BLaER1 (cell line): ENCODE measurements around the gene PXDN.
A peak's percentile ranks its signal among the peaks of the same experiment; 100 is the strongest.

Experiments used
- H3K27ac ChIP-seq: shearing (Covaris generic); formaldehyde crosslinking; 2 replicates; pipeline ENCODE4 v1.8.1; 2022
- H3K27me3 ChIP-seq: shearing (Covaris generic); formaldehyde crosslinking; 2 replicates; pipeline ENCODE4 v1.8.1; 2022
- H3K36me3 ChIP-seq: shearing (Covaris generic); formaldehyde crosslinking; 2 replicates; pipeline ENCODE4 v1.8.1; 2022
- H3K4me1 ChIP-seq: shearing (Covaris generic); formaldehyde crosslinking; 2 replicates; pipeline ENCODE4 v1.8.1; 2022
- H3K4me2 ChIP-seq: shearing (Covaris generic); formaldehyde crosslinking; 2 replicates; pipeline ENCODE4 v1.8.1; 2022
- H3K4me3 ChIP-seq: shearing (Covaris generic); formaldehyde crosslinking; 2 replicates; pipeline ENCODE4 v1.8.1; 2022
- H3K9ac ChIP-seq: shearing (Covaris generic); formaldehyde crosslinking; 2 replicates; pipeline ENCODE4 v1.8.1; 2022
- H3K9me3 ChIP-seq: shearing (Covaris generic); formaldehyde crosslinking; 2 replicates; pipeline ENCODE4 v1.8.1; 2022
- H4K20me1 ChIP-seq: shearing (Covaris generic); formaldehyde crosslinking; 2 replicates; pipeline ENCODE4 v1.8.1; 2022
- Cebpa-rat ChIP-seq: shearing (Covaris generic); IDR thresholded peaks from 2 replicates; pipeline ENCODE4 v1.8.1; 2022

PXDN gene

DNA sequence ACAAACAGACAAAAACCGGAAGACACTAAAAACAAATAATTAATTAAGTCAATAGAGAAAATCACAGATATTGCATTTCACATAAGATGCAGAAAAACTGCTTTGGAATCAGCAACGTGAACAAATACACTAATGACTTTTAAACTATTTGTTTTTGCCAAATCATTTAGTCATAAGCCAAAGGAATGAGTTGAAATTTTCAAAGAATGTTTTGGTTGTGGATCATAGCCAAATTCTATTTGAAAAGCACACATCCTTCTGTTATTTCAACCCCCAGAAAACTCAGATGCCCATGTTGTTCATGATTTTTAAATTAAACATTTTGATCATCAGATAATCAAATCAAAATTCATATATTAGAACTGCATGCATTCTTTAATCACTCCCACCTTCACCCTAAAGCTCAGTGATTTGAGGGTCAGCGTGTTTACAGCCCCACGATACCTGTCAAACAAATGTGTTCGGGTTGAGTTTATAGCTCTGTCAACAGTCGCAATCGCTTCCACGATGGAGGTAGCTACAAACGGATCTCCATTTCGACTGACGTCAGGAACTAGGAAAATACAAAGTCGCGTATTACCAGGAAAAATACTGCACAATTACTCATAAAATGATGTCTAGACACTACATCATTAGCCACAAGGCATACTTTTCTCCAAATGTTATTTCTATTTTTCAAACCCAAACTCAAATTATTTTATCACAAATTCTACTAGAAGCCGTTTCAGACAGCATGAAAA, 90.2 kb downstream of the PXDN start:
- no peak overlapping the region for H3K27ac ChIP-seq
- H3K36me3 ChIP-seq, result peaks cover 99% of the 10 kb centered on the region
- no peak overlapping the region for H3K4me3 ChIP-seq
- peaks cover 96% of the 10 kb centered on the region for H4K20me1 ChIP-seq
- no peaks in the 10 kb centered on the region for H3K9me3 ChIP-seq
- no peak for TF ChIP-seq Cebpa-rat
- H3K9ac ChIP-seq, result no peak overlapping the region
- no peak overlapping the region for H3K4me2 ChIP-seq
- no peaks in the 10 kb centered on the region for H3K27me3 ChIP-seq
- H3K4me1 ChIP-seq, result no peaks in the 10 kb centered on the region

DNA sequence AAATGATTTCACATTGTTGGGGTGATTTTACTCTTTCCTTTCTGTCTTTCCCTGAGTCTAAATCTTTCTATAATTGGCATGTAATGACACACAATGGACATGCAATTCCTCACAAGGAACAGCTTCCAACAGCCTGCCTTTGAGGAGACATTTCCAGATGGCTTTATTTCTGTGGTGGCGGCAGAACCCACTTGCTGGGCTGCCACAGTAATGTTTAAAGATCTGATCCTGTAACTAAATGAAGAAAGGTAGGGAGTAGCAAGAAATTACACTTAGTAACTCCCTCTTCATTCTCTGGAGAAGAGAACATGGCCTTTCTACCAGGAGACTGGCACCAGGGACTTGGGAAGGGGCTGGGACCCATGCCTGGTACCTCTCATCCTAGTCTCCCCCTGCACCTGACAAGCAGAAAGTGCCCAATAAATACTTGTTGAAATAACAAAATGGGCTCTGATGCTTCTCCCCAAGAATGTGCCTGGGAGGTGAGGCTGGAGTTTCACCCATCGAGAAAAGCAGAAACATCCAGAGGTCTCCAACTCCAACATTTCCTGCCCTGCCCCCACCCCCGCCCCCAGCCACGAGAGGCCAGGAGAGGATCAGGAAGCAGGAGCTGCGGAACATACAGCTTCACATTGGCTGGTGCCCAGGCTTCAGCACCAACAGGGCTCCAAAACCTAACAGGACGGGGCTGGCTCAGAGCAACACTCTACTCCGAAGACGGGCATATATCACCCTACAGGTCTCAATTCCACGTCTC, 92.1 kb downstream of the PXDN start:
- Histone ChIP-seq H4K20me1 (peaks cover 99% of the 10 kb centered on the region), H3K9me3 (no peaks in the 10 kb centered on the region), H3K9ac (no peak overlapping the region), H3K36me3 (peaks cover 100% of the 10 kb centered on the region), H3K4me2 (no peak overlapping the region), H3K4me1 (no peaks in the 10 kb centered on the region), H3K4me3 (no peak overlapping the region), H3K27ac (no peak overlapping the region), H3K27me3 (no peaks in the 10 kb centered on the region)
- TF ChIP-seq Cebpa-rat, result no peak

- H4K20me1 ChIP-seq, result peaks cover 99% of the 10 kb centered on the region
- no peaks in the 10 kb centered on the region for H3K4me1 ChIP-seq
- no peak overlapping the region for H3K9ac ChIP-seq
- peaks cover 100% of the 10 kb centered on the region for H3K36me3 ChIP-seq
- H3K9me3 ChIP-seq, result no peaks in the 10 kb centered on the region
- H3K27ac ChIP-seq, result no peak overlapping the region
- no peak for TF ChIP-seq Cebpa-rat
- no peak overlapping the region for H3K4me2 ChIP-seq
- H3K27me3 ChIP-seq, result no peaks in the 10 kb centered on the region
- no peak overlapping the region for H3K4me3 ChIP-seq
Measured at GRCh38 chr2:1651121-1652033, 92.9 kb downstream of the PXDN start.

- TF ChIP-seq Cebpa-rat, result no peak
- Histone ChIP-seq H3K4me3 (no peak overlapping the region), H4K20me1 (peaks cover 99% of the 10 kb centered on the region), H3K27me3 (no peaks in the 10 kb centered on the region), H3K36me3 (peaks cover 100% of the 10 kb centered on the region), H3K9me3 (no peaks in the 10 kb centered on the region), H3K4me2 (no peak overlapping the region), H3K9ac (no peak overlapping the region), H3K4me1 (peaks cover 7% of the 10 kb centered on the region; the same call in 1 of the 2 replicates), H3K27ac (peak overlapping the region; percentile 3; the same call in 1 of the 2 replicates)
Measured at GRCh38 chr2:1650085-1650872, 94.0 kb downstream of the PXDN start.

GRCh38 chr2:1649103-1650084, 94.9 kb downstream of the PXDN start:
- no peak for TF ChIP-seq Cebpa-rat
- no peak overlapping the region for H3K4me2 ChIP-seq
- H4K20me1 ChIP-seq, result peaks cover 99% of the 10 kb centered on the region
- no peaks in the 10 kb centered on the region for H3K27me3 ChIP-seq
- H3K36me3 ChIP-seq, result peaks cover 98% of the 10 kb centered on the region
- no peak overlapping the region for H3K27ac ChIP-seq
- no peak overlapping the region for H3K4me3 ChIP-seq
- H3K4me1 ChIP-seq, result peaks cover 7% of the 10 kb centered on the region; the same call in 1 of the 2 replicates
- no peak overlapping the region for H3K9ac ChIP-seq
- H3K9me3 ChIP-seq, result no peaks in the 10 kb centered on the region

DNA sequence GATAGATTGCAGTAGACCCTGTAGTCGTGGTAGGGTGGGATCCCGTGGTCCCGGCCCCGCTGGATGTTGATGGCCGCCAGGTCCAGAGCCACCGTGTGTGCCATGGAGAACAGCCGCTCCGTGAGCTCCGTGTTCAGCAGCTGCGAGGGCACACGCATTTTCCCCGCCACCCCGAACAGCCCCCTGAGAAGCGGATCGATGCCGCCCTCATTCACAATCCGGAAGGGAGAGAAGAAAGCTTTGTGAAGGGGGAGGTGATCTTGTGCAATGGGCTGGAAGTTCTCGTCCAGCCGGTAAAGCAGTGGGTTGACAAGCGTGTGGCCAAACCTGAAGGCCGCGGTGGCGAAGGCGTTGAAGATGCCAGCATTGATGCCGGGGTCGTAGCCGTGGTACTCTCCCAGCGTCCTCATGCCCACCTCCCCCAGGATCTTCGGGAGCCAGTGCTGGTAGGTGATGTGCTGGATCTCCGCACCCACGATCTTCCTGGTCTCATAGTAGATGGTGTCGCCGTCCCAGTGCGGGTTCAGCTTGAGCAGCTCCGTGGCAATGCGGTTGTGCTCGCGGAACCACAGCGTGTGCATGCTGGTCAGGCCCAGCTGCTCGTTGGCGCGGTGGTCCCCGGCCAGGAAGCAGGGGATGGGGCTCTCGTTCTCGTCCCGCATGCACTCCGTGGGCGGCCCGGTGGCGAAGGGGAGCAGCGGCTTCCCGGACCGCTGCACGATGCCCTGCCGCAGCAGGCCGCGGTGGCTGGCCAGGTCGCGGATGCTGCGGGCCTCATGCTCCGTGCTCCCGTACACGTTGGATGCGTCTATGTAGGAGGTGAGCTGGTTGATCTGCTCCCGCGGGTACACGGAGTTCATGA, 95.8 kb downstream of the PXDN start:
- no peak overlapping the region for H3K4me3 ChIP-seq
- H3K4me2 ChIP-seq, result no peak overlapping the region
- peaks cover 7% of the 10 kb centered on the region; the same call in 1 of the 2 replicates for H3K4me1 ChIP-seq
- TF ChIP-seq Cebpa-rat, result no peak
- no peaks in the 10 kb centered on the region for H3K27me3 ChIP-seq
- peaks cover 98% of the 10 kb centered on the region for H3K36me3 ChIP-seq
- peaks cover 99% of the 10 kb centered on the region for H4K20me1 ChIP-seq
- H3K27ac ChIP-seq, result no peak overlapping the region
- H3K9me3 ChIP-seq, result no peaks in the 10 kb centered on the region
- H3K9ac ChIP-seq, result no peak overlapping the region

DNA sequence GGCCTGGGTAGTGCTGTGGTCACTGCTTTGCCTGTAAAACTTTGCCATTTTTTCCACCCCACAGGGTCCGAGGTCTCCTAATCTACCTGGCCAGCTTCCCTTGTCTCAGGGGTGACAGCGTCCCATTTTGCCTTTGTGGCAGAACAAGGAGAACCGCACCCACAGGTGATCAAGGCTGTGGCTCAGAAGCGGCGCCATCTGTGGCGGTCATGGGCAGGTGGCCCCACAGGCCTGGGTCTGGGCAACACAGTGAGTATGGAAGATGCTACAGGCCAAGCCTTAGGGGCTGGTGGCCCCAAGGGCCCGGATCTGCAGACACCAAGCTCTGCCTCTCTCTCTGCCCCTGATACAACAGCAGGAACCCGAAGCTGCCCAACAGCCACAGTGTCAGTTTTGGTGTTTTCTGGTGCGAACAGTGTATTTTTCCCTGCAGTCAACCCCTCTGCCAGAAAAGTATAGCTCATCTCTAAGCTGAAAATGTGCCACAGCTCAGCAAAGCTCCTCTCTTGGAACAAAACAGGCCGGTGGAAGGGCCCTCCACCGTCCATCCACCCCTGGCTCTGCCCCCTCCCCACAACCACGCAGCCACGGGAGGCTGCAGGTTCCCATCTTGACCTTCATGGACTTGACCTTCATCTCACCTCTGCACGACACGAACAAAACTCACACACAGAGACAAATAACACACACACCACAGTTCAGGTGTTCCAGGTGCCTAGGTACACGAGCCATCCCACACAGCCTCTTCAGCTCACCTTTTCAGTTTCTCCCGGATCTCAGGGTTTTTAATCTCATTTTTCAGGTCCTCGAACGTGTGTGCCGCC, 96.7 kb downstream of the PXDN start:
- Histone ChIP-seq H4K20me1 (peaks cover 99% of the 10 kb centered on the region), H3K36me3 (peaks cover 98% of the 10 kb centered on the region), H3K4me1 (peaks cover 7% of the 10 kb centered on the region; the same call in 1 of the 2 replicates), H3K9ac (no peak overlapping the region), H3K4me3 (no peak overlapping the region), H3K27me3 (no peaks in the 10 kb centered on the region), H3K9me3 (no peaks in the 10 kb centered on the region), H3K4me2 (no peak overlapping the region), H3K27ac (no peak overlapping the region)
- no peak for TF ChIP-seq Cebpa-rat
